BE2C (cell line): ENCODE measurements around the gene ZMYM2.
A peak's percentile ranks its signal among the peaks of the same experiment; 100 is the strongest.

Experiments used
- DNase-seq: peaks from one replicate; pipeline ENCODE4 v3.0.0-alpha.2; 2020
- H3K27me3 ChIP-seq: fragments of 250-450 bp; sonication (Bioruptor Pico); 2 replicates; pipeline ENCODE4 v1.5.1; 2020; ENCODE audit warnings: mild to moderate bottlenecking
- H3K36me3 ChIP-seq: fragments of 250-450 bp; sonication (Bioruptor Pico); 2 replicates; pipeline ENCODE4 v1.5.1; 2020; ENCODE audit warnings: mild to moderate bottlenecking
- H3K4me1 ChIP-seq: fragments of 250-450 bp; sonication (Bioruptor Pico); 2 replicates; pipeline ENCODE4 v1.5.1; 2020
- H3K4me3 ChIP-seq: 2 replicates; pipeline ENCODE4 v1.5.1; 2011; ENCODE audit warnings: low read depth, low read length
- H3K9me3 ChIP-seq: fragments of 250-450 bp; sonication (Bioruptor Pico); 2 replicates; pipeline ENCODE4 v1.5.1; 2020
- CTCF ChIP-seq: IDR thresholded peaks from 2 replicates; pipeline ENCODE4 v1.5.1; 2012; ENCODE audit warnings: mild to moderate bottlenecking, low read depth, low read length

Gene ZMYM2

GRCh38 chr13:19952850-19953249 is 5.7 kb upstream of the ZMYM2 start:
- H3K9me3 ChIP-seq: no peaks in the 10 kb centered on the region
- H3K36me3 ChIP-seq: no peaks in the 10 kb centered on the region
- TF ChIP-seq CTCF: no peak
- DNase-seq: no peak
- no peak overlapping the region for H3K4me3 ChIP-seq
- H3K4me1 ChIP-seq: no peaks in the 10 kb centered on the region
- H3K27me3 ChIP-seq: no peaks in the 10 kb centered on the region

GRCh38 chr13:19955873-19956559 is 2.5 kb upstream of the ZMYM2 start:
- DNase-seq: no peak
- Histone ChIP-seq H3K9me3 (no peaks in the 10 kb centered on the region), H3K36me3 (peaks cover 5% of the 10 kb centered on the region), H3K4me3 (no peak overlapping the region), H3K4me1 (no peaks in the 10 kb centered on the region), H3K27me3 (no peaks in the 10 kb centered on the region)
- no peak for TF ChIP-seq CTCF

GRCh38 chr13:19957320-19958154 is 990 bp upstream of the ZMYM2 start:
- H3K4me3 ChIP-seq: peak overlapping the region; percentile 83
- H3K9me3 ChIP-seq: no peaks in the 10 kb centered on the region
- H3K27me3 ChIP-seq: no peaks in the 10 kb centered on the region
- peak; percentile 74 for TF ChIP-seq CTCF
- H3K4me1 ChIP-seq: peaks cover 4% of the 10 kb centered on the region; the same call in 1 of the 2 replicates
- H3K36me3 ChIP-seq: peaks cover 16% of the 10 kb centered on the region
- peak; percentile 87 for DNase-seq

- peak; percentile 72 for DNase-seq
- Histone ChIP-seq H3K4me1 (peaks cover 4% of the 10 kb centered on the region; the same call in 1 of the 2 replicates), H3K9me3 (no peaks in the 10 kb centered on the region), H3K36me3 (peaks cover 21% of the 10 kb centered on the region), H3K27me3 (no peaks in the 10 kb centered on the region), H3K4me3 (peak overlapping the region; percentile 98)
- no peak for TF ChIP-seq CTCF
Observed at GRCh38 chr13:19959141-19959830, 759 bp downstream of the ZMYM2 start.

- peak overlapping the region; percentile 98 for H3K4me3 ChIP-seq
- H3K27me3 ChIP-seq: no peaks in the 10 kb centered on the region
- H3K4me1 ChIP-seq: peaks cover 4% of the 10 kb centered on the region; the same call in 1 of the 2 replicates
- no peaks in the 10 kb centered on the region for H3K9me3 ChIP-seq
- TF ChIP-seq CTCF: peak; percentile 90
- peak; percentile 95 for DNase-seq
- H3K36me3 ChIP-seq: peaks cover 23% of the 10 kb centered on the region
Observed at GRCh38 chr13:19959831-19960652, 1.5 kb downstream of the ZMYM2 start.
